SIG-M5 (cell line): ENCODE results near the gene MED12L.
"Not testable (repeated sequence)": the region's sequence is repeated elsewhere in the genome, so short reads cannot be mapped to it uniquely, and the experiment has no call there.

Experiments
- DNase-seq: peaks from one replicate; lab custom pipeline; 2025; lab: John Stamatoyannopoulos, UW

The MED12L gene

GRCh38 chr3:151085227-151085888, at the start of gene MED12L:
Gene MED12L (plus strand): TSS chr3:151085664. CDS start chr3:151086927, 1,263 bp downstream.
- DNase-seq, result no peak

GRCh38 chr3:151037746-151038477, 47.6 kb upstream of the MED12L start:
- DNase-seq, result no peak

- no peak for DNase-seq
Observed at GRCh38 chr3:151044706-151045105, 40.8 kb upstream of the MED12L start.

- no peak for DNase-seq
Observed at GRCh38 chr3:151047636-151048035, 37.8 kb upstream of the MED12L start.

GRCh38 chr3:151051533-151051932, 33.9 kb upstream of the MED12L start:
- no peak for DNase-seq

GRCh38 chr3:151052346-151052745, 33.1 kb upstream of the MED12L start:
- no peak for DNase-seq

- no peak for DNase-seq
Observed at GRCh38 chr3:151052756-151053155, 32.7 kb upstream of the MED12L start.

- DNase-seq, result no peak
Observed at GRCh38 chr3:151058740-151059139, 26.7 kb upstream of the MED12L start.

GRCh38 chr3:151062611-151063010, 22.9 kb upstream of the MED12L start:
- DNase-seq, result no peak

- DNase-seq, result no peak
Observed at GRCh38 chr3:151067158-151067557, 18.3 kb upstream of the MED12L start.

GRCh38 chr3:151072842-151073241, 12.6 kb upstream of the MED12L start:
- not testable (repeated sequence) for DNase-seq

GRCh38 chr3:151074256-151074655, 11.2 kb upstream of the MED12L start:
- no peak for DNase-seq

GRCh38 chr3:151075869-151076562, 9.4 kb upstream of the MED12L start:
- DNase-seq, result no peak

GRCh38 chr3:151076626-151077025, 8.8 kb upstream of the MED12L start:
- no peak for DNase-seq

- DNase-seq, result not testable (repeated sequence)
Observed at GRCh38 chr3:151081082-151081481, 4.4 kb upstream of the MED12L start.

GRCh38 chr3:151082880-151083838, 2.3 kb upstream of the MED12L start:
- no peak for DNase-seq

- no peak for DNase-seq
Observed at GRCh38 chr3:151084893-151085226, 604 bp upstream of the MED12L start.

- no peak for DNase-seq
Observed at GRCh38 chr3:151085889-151086483, 522 bp downstream of the MED12L start.

GRCh38 chr3:151086484-151087456, 1.3 kb downstream of the MED12L start:
- DNase-seq, result no peak

GRCh38 chr3:151087648-151088047, 2.2 kb downstream of the MED12L start:
- no peak for DNase-seq
